ENCODE results near the gene LRRC56. TPM values are rescaled to one million over a fixed set of nuclear protein-coding genes. Genes with fewer than 3 reads are reported as not detected.

LRRC56 gene
- polyA plus RNA-seq, 1 experiment, result 0.86 TPM

DNA sequence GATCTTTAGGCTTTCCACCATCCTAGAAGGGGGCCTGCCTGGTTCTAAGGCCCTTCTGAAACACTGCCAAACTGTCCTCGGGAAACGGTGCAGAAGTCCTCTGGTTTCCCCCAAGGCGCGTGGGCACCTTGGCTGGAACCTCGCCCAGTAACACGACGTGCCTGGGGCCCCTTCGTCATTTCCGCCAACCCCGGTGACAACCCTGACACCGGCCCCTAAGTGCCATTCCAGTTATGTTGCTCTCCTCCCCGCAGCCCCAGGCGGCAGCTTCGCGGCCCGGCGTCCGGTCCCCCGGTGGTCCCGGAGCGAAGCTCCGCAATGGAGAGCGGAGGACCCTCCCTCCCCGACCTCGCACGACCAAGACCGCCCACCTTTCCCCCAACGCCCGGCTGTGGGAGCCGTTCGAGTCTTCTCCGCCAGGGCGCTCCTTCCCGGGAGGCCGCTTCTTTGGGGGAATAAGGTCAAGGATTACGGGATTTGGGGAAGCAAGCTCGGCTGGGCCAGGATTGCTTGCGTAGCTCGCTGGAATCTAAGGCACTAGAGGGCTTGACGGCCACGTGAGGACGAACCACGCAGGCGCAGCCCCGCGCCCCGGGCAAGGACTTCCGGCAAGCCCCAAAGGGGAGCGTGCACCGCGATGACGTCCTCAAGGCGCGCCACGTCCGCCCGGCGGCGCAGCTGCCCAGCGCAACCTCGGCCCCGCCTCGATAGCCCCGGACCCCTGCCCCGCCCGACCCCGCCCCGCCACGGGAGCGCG is 30.9 kb upstream of the LRRC56 start:
- Histone ChIP-seq H3K27ac (ENCODE audit: low read depth, low read length) (peak overlapping the region; percentile 99), H3K9me3 (ENCODE audit: control insufficient read depth, insufficient read depth, low read length) (no peaks in the 10 kb centered on the region; the same call in 1 of the 2 replicates), H3K27me3 (ENCODE audit: control insufficient read depth, insufficient read depth, low read length) (no peaks in the 10 kb centered on the region), H3K4me3 (ENCODE audit: low read depth, low read length) (peak overlapping the region; percentile 95)
- peak; percentile 97 for DNase-seq (ENCODE audit: low read depth, low spot score)
- TF ChIP-seq, protein P1, sequence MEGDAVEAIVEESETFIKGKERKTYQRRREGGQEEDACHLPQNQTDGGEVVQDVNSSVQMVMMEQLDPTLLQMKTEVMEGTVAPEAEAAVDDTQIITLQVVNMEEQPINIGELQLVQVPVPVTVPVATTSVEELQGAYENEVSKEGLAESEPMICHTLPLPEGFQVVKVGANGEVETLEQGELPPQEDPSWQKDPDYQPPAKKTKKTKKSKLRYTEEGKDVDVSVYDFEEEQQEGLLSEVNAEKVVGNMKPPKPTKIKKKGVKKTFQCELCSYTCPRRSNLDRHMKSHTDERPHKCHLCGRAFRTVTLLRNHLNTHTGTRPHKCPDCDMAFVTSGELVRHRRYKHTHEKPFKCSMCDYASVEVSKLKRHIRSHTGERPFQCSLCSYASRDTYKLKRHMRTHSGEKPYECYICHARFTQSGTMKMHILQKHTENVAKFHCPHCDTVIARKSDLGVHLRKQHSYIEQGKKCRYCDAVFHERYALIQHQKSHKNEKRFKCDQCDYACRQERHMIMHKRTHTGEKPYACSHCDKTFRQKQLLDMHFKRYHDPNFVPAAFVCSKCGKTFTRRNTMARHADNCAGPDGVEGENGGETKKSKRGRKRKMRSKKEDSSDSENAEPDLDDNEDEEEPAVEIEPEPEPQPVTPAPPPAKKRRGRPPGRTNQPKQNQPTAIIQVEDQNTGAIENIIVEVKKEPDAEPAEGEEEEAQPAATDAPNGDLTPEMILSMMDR (IDR thresholded peaks at IDR 0.05; ENCODE audit: low read depth, low read length), result no peak
- ChIA-PET POLR2A (interaction anchor here (0.6 to 1.6 kb wide), 7 partner anchors 14 to 882 kb away, joined by 3 to 10 read pairs (median 3); partner anchors contain the start of gene PHRF1), CTCF (no interaction called here)

DNA sequence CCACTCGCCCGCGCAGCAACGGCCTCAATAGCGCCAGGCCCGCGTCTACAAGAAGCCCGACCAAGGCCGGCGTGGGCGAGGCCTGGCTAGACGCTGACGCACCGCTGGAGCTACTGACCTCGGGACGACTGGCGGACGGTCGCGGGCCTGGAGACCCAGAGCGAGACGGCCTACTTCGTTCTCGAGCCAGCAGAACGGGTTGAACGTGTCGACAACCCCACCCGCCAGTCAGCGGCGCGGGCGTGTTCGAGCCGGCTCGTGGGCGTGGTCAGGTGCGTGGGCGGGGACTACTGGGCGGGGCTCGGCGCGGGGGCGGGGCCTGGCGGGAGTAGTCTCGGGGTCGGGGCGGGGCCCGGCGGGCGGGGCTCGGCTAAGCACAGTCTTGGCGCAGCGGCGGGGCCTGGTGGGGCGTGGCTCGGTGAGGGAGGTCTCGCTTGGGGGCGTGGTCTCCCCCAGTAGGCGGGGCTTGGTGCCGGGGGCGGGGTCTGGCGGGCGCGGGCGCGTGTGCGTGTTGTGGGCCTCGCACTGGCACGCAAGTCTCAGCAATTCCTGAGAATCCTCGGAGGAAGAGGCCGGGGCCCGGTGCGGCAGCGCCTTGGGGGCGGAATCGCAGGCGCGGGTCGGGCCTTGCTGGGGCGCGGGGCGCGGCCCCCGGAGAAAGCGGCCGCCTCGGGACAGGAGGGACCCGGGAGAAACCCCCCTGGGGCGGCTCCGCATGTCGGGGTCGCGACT is 30.2 kb upstream of the LRRC56 start, which contains the start of gene RNH1:
Gene RNH1 (minus strand): TSS at position 248 of the 732 bp plus-strand sequence. CDS start 5,080 bp downstream, outside the sequence.
- Histone ChIP-seq H3K27ac (ENCODE audit: low read depth, low read length) (peak within 1 kb of the TSS; percentile 99), H3K4me3 (ENCODE audit: low read depth, low read length) (peak within 1 kb of the TSS; percentile 95), H3K9me3 (ENCODE audit: control insufficient read depth, insufficient read depth, low read length) (no peaks in the 10 kb centered on the region; the same call in 1 of the 2 replicates), H3K27me3 (ENCODE audit: control insufficient read depth, insufficient read depth, low read length) (no peaks in the 10 kb centered on the region)
- TF ChIP-seq, protein P1 (IDR thresholded peaks at IDR 0.05; ENCODE audit: low read depth, low read length), result no peak
- ChIA-PET POLR2A (interaction anchor here (0.7 to 1.6 kb wide), 5 partner anchors 15 to 90 kb away, joined by 3 to 10 read pairs (median 6); partner anchors contain the start of gene PHRF1), CTCF (interaction anchor here (3.6 kb wide), 1 partner anchor 11 kb away, joined by 33 read pairs; no protein-coding TSS in a partner anchor)
- DNase-seq (ENCODE audit: low read depth, low spot score), result peak; percentile 87

DNA sequence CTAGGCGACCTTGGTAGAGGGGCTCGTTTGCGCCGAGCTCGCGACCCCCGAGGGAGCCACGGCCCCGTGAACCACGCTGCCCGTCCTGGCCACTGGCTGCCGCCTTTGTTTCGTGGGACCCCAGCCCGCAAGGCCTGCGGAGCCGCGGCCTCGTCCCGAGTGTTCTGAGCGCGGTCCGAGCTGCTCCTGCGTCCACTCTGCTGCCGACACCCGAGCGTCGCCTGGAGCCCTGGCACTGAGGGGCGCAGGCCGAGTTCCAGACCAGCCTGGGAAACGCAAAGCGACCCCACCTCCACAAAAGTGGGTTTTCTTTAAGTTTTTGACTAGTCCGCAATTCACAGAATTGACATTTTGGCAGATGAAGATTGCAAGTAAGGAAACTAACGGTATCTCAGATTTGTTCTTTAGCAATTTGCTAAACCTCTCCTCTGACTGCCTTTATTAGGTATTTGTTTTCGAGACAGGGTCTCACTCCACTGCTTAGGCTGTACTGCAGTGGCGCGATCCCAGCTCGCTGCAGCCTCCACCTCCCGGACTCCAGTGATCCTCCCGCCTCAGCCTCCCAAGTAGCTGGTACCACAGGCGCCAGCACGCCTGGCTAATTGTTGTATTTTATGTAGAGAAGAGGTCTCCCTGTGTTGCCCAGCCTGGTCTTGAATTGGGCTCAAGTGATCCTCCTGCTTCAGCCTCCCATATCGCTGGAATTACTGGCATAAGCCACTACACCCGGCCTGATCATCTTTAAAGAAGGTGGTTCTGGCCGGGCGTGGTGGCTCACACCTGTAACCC is 29.4 kb upstream of the LRRC56 start:
- ChIA-PET CTCF (interaction anchor here (3.6 kb wide), 1 partner anchor 11 kb away, joined by 33 read pairs; no protein-coding TSS in a partner anchor), POLR2A (interaction anchor here (0.7 kb wide), 1 partner anchor 58 kb away, joined by 3 read pairs; no protein-coding TSS in a partner anchor)
- TF ChIP-seq, protein P1 (IDR thresholded peaks at IDR 0.05; ENCODE audit: low read depth, low read length), result no peak
- Histone ChIP-seq H3K27ac (ENCODE audit: low read depth, low read length) (peak overlapping the region; percentile 61), H3K27me3 (ENCODE audit: control insufficient read depth, insufficient read depth, low read length) (no peaks in the 10 kb centered on the region), H3K9me3 (ENCODE audit: control insufficient read depth, insufficient read depth, low read length) (no peaks in the 10 kb centered on the region; the same call in 1 of the 2 replicates), H3K4me3 (ENCODE audit: low read depth, low read length) (peak overlapping the region; percentile 75)
- no peak for DNase-seq (ENCODE audit: low read depth, low spot score)

DNA sequence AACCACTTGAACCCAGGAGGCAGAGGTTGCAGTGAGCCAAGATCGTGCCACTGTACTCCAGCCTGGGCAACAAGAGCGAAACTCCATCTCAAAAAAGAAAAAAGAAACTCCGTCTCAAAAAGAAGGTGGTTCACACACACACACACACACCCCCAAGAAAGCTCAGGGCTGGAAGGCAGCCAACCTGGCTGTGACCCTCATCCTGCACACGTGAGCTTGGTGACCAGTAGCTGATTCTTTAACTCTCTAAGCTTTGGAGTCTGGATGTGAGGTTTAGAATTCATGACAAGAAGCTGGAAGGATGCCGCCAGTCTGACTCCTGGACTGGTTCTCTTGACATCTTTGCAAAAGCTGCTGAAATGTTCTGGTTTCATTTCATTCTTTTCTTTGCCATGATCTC is 28.4 kb upstream of the LRRC56 start:
- DNase-seq (ENCODE audit: low read depth, low spot score), result no peak
- POLR2A ChIA-PET, result interaction anchor here (0.7 kb wide), 1 partner anchor 24 kb away, joined by 3 read pairs; no protein-coding TSS in a partner anchor
- TF ChIP-seq, protein P1 (IDR thresholded peaks at IDR 0.05; ENCODE audit: low read depth, low read length), result no peak
- CTCF ChIA-PET, result interaction anchor here (0.6 to 3.6 kb wide), 3 partner anchors 10 to 69 kb away, joined by 3 to 33 read pairs (median 5); no protein-coding TSS in a partner anchor
- H3K27ac ChIP-seq (ENCODE audit: low read depth, low read length), result no peak overlapping the region
- no peaks in the 10 kb centered on the region; the same call in 1 of the 2 replicates for H3K9me3 ChIP-seq (ENCODE audit: control insufficient read depth, insufficient read depth, low read length)
- H3K4me3 ChIP-seq (ENCODE audit: low read depth, low read length), result no peak overlapping the region
- H3K27me3 ChIP-seq (ENCODE audit: control insufficient read depth, insufficient read depth, low read length), result no peaks in the 10 kb centered on the region
